H1 (cell line): Measurements from ENCODE around the gene DNER. TPM values are rescaled to one million over a fixed set of nuclear protein-coding genes. Genes with fewer than 3 reads are reported as not detected.

Experiments used
- CTCF ChIA-PET: fragments of 300-600 bp; sonication (Branson Sonifier 250); formaldehyde crosslinking; loops from one replicate; lab custom pipeline; 2021; ENCODE audit not compliant: partially characterized antibody; lab: Charles Lee
- POLR2A ChIA-PET: fragments of 300-600 bp; sonication (Branson Sonifier 250); formaldehyde crosslinking; loops from one replicate; lab custom pipeline; 2021; ENCODE audit warnings: inconsistent platforms; ENCODE audit not compliant: partially characterized antibody; lab: Charles Lee
- DNase-seq, 2 experiments: peaks; one replicate each; pipeline versions ENCODE4 v3.0.0 to v3.0.0-alpha.2; 2010 to 2022; ENCODE audit warnings: low spot score in 2 of 2, low read depth in 1 of 2, mixed read lengths in 1 of 2
- FAIRE-seq: peaks from 2 replicates; lab custom pipeline; 2011; peaks lifted over from hg19 to GRCh38; lab: Jason Lieb, UNC
- H2AFZ ChIP-seq: 2 replicates; pipeline ENCODE4 v1.8.1; 2012; ENCODE audit warnings: low read length, inconsistent platforms
- H2AK5ac ChIP-seq: 2 replicates; pipeline ENCODE4 v1.6.1; 2013; ENCODE audit warnings: low read depth, low read length
- H2BK120ac ChIP-seq: replicated peaks from 2 replicates; pipeline ENCODE3; 2013; ENCODE audit warnings: low read depth, low read length, inconsistent platforms
- H2BK12ac ChIP-seq: 2 replicates; pipeline ENCODE4 v1.6.1; 2013; ENCODE audit warnings: low read depth, low read length
- H2BK15ac ChIP-seq: 2 replicates; pipeline ENCODE4 v1.6.1; 2013; ENCODE audit warnings: low read length
- H2BK20ac ChIP-seq: 2 replicates; pipeline ENCODE4 v1.6.1; 2013; ENCODE audit warnings: low read length
- H2BK5ac ChIP-seq: 2 replicates; pipeline ENCODE4 v1.6.1; 2013; ENCODE audit warnings: low read depth, low read length
- H3K14ac ChIP-seq: 2 replicates; pipeline ENCODE4 v1.6.1; 2013; ENCODE audit warnings: inconsistent platforms; ENCODE audit not compliant: insufficient read length
- H3K18ac ChIP-seq: 2 replicates; pipeline ENCODE4 v1.6.1; 2013; ENCODE audit warnings: low read length; ENCODE audit errors: extremely low read depth
- H3K23ac ChIP-seq: 2 replicates; pipeline ENCODE4 v1.6.1; 2013; ENCODE audit warnings: inconsistent platforms; ENCODE audit not compliant: insufficient read length
- H3K23me2 ChIP-seq: 2 replicates; pipeline ENCODE4 v1.6.1; 2013; ENCODE audit warnings: low read depth, low read length
- H3K27ac ChIP-seq: 2 replicates; pipeline ENCODE4 v1.6.1; 2011; ENCODE audit warnings: low read depth, low read length, inconsistent platforms
- H3K27me3 ChIP-seq, 4 experiments: replicated peaks in 1 of 4; 1 replicate in 1 of 4; 2 replicates in 3 of 4; pipeline versions ENCODE4 v1.6.1 to v1.8.1; 2011 to 2013; ENCODE audit warnings: low read length in 3 of 4, mild to moderate bottlenecking in 3 of 4, inconsistent platforms in 2 of 4, mixed read lengths in 2 of 4, moderate library complexity in 1 of 4; ENCODE audit not compliant: control insufficient read depth in 3 of 4, insufficient read depth in 3 of 4; ENCODE audit errors: extremely low read depth in 1 of 4
- H3K36me3 ChIP-seq, 4 experiments: 2 replicates each; pipeline versions ENCODE4 v1.6.1 to v1.8.1; 2011 to 2013; ENCODE audit warnings: mild to moderate bottlenecking in 4 of 4, low read length in 3 of 4, moderate library complexity in 2 of 4, control low read depth in 1 of 4, inconsistent platforms in 1 of 4; ENCODE audit not compliant: insufficient read depth in 4 of 4, control insufficient read depth in 2 of 4
- H3K4ac ChIP-seq: replicated peaks from 2 replicates; pipeline ENCODE3; 2013; ENCODE audit warnings: low read length, low read depth, mixed read lengths, inconsistent platforms; ENCODE audit not compliant: insufficient read length
- H3K4me1 ChIP-seq, 4 experiments: replicated peaks in 1 of 4; 1 replicate in 1 of 4; 2 replicates in 3 of 4; pipeline versions ENCODE4 v1.6.1 to v1.8.1; 2011 to 2013; ENCODE audit warnings: low read length in 3 of 4, inconsistent platforms in 2 of 4, mixed read lengths in 1 of 4; ENCODE audit not compliant: insufficient read depth in 4 of 4, control insufficient read depth in 3 of 4
- H3K4me2 ChIP-seq, 2 experiments: 2 replicates each; pipeline versions ENCODE4 v1.6.1 to v1.8.1; 2011 to 2013; ENCODE audit warnings: low read depth in 2 of 2, low read length in 2 of 2, control low read depth in 1 of 2, inconsistent platforms in 1 of 2, mild to moderate bottlenecking in 1 of 2; ENCODE audit not compliant: insufficient read depth in 1 of 2
- H3K4me3 ChIP-seq, 4 experiments: fragments of 200-600, 300-600 bp in 1 of 4; sonication (generic), shearing (Covaris generic), sonication (Bioruptor Twin) in 1 of 4; 2 replicates each; pipeline versions ENCODE4 v1.5.1 to v1.8.1; 2011 to 2016; ENCODE audit warnings: low read length in 4 of 4, low read depth in 3 of 4, control low read depth in 2 of 4, inconsistent platforms in 2 of 4, mild to moderate bottlenecking in 2 of 4, mixed read lengths in 1 of 4, moderate library complexity in 1 of 4; ENCODE audit not compliant: insufficient read depth in 2 of 4; ENCODE audit errors: extremely low read depth in 1 of 4
- H3K56ac ChIP-seq: replicated peaks from 2 replicates; pipeline ENCODE3; 2013; ENCODE audit warnings: low read depth, mild to moderate bottlenecking, mixed read lengths, low read length, inconsistent platforms; ENCODE audit not compliant: insufficient read length
- H3K79me1 ChIP-seq: 2 replicates; pipeline ENCODE4 v1.6.1; 2013; ENCODE audit warnings: low read depth, low read length, control low read depth
- H3K79me2 ChIP-seq, 2 experiments: 2 replicates each; pipeline versions ENCODE4 v1.6.1 to v1.8.1; 2012 to 2013; ENCODE audit warnings: low read length in 2 of 2, mild to moderate bottlenecking in 2 of 2, inconsistent platforms in 1 of 2; ENCODE audit not compliant: insufficient read depth in 2 of 2, control insufficient read depth in 1 of 2
- H3K9ac ChIP-seq, 4 experiments: replicated peaks in 1 of 4; 1 replicate in 1 of 4; 2 replicates in 3 of 4; pipeline versions ENCODE4 v1.6.1 to v1.8.1; 2011 to 2013; ENCODE audit warnings: low read depth in 3 of 4, low read length in 3 of 4, control low read depth in 2 of 4, mild to moderate bottlenecking in 2 of 4, moderate library complexity in 2 of 4, inconsistent platforms in 1 of 4; ENCODE audit errors: extremely low read depth in 1 of 4
- H3K9me3 ChIP-seq, 2 experiments: 2 replicates each; pipeline versions ENCODE4 v1.6.1 to v1.8.1; 2012 to 2013; ENCODE audit warnings: mild to moderate bottlenecking in 2 of 2, moderate library complexity in 2 of 2, control low read depth in 1 of 2, inconsistent platforms in 1 of 2, low read depth in 1 of 2, low read length in 1 of 2, mixed read lengths in 1 of 2; ENCODE audit not compliant: insufficient read depth in 2 of 2
- H4K20me1 ChIP-seq, 2 experiments: replicated peaks in 1 of 2; 2 replicates each; pipeline versions ENCODE3 to v1.8.1; 2011 to 2013; ENCODE audit warnings: inconsistent platforms in 2 of 2, low read length in 2 of 2, mild to moderate bottlenecking in 1 of 2; ENCODE audit not compliant: insufficient read depth in 2 of 2, control insufficient read depth in 1 of 2
- H4K5ac ChIP-seq: 2 replicates; pipeline ENCODE4 v1.6.1; 2013; ENCODE audit warnings: low read length, low read depth, mixed read lengths, inconsistent platforms; ENCODE audit not compliant: insufficient read length
- H4K8ac ChIP-seq: 2 replicates; pipeline ENCODE4 v1.8.0; 2013; ENCODE audit warnings: mild to moderate bottlenecking, moderate library complexity, low read length, inconsistent platforms; ENCODE audit not compliant: insufficient read depth; ENCODE audit errors: extremely low read depth
- H4K91ac ChIP-seq: replicated peaks from 2 replicates; pipeline ENCODE3; 2013; ENCODE audit warnings: low read length, mixed read lengths, inconsistent platforms; ENCODE audit not compliant: insufficient read length
- BRCA1 ChIP-seq: IDR thresholded peaks from 2 replicates; pipeline ENCODE4 v1.6.1; 2012; ENCODE audit warnings: low read depth, low read length, improper control_type of control experiment
- GTF2F1 ChIP-seq: IDR thresholded peaks from 2 replicates; pipeline ENCODE4 v1.6.1; 2012; ENCODE audit warnings: low read depth, low read length, improper control_type of control experiment, borderline replicate concordance
- MAFK ChIP-seq: IDR thresholded peaks from 2 replicates; pipeline ENCODE4 v1.6.1; 2012; ENCODE audit warnings: low read depth, mild to moderate bottlenecking, improper control_type of control experiment, low read length
- MAX ChIP-seq: IDR thresholded peaks from 2 replicates; pipeline ENCODE4 v1.6.1; 2012; ENCODE audit warnings: inconsistent platforms
- NRF1 ChIP-seq: IDR thresholded peaks from 2 replicates; pipeline ENCODE4 v1.6.1; 2011; ENCODE audit warnings: mild to moderate bottlenecking, low read depth, low read length, improper control_type of control experiment
- SP1 ChIP-seq: IDR thresholded peaks from 2 replicates; pipeline ENCODE4 v1.6.1; 2011; ENCODE audit warnings: low read depth, low read length
- SRF ChIP-seq: IDR thresholded peaks from 2 replicates; pipeline ENCODE4 v1.6.1; 2011; ENCODE audit warnings: mild to moderate bottlenecking, low read depth, low read length, moderate library complexity
- WGBS, 2 experiments: shearing (Covaris generic) in 1 of 2; methylation state at CpG; one replicate each; pipeline versions ENCODE4 v1.1.6 to v1.1.7; 2013 to 2015; ENCODE audit warnings: low lambda C conversion rate in 2 of 2, mixed read lengths in 2 of 2, inconsistent platforms in 1 of 2, low coverage in 1 of 2, missing lambda C conversion rate in 1 of 2; ENCODE audit not compliant: insufficient replicate concordance in 2 of 2, insufficient coverage in 1 of 2, insufficient read length in 1 of 2; ENCODE audit errors: extremely low coverage in 1 of 2, missing lambda C conversion rate in 1 of 2; 5-methylcytosine and 5-hydroxymethylcytosine counted together
- polyA plus RNA-seq, 7 experiments: library from polyadenylated mRNA; depleted of rRNA in 3 of 7; stranded (reverse) in 5 of 7; unstranded in 2 of 7; fragments of >200 nt in 5 of 7; fragments of 200-250 nt in 2 of 7; gene quantifications; 1 replicate in 5 of 7; 2 replicates in 1 of 7; 4 replicates in 1 of 7; pipeline versions ENCODE4 v1.2.1 to v1.2.3, GENCODE V29; 2011 to 2013; ENCODE audit warnings: missing spikeins in 2 of 7, mixed read lengths in 2 of 7
- total RNA-seq: library from RNA; stranded (reverse); fragmentation: NEBNext Ultra II Directional; extraction: Animal tissue kit (Norgen Biotek cat#: 25700); gene quantifications from 2 replicates; pipeline ENCODE4 v1.2.1, GENCODE V29; 2021

Gene DNER
- total and polyA plus RNA-seq, 2 of the 8 experiments (the other 6 are each of a cell fraction or from before 2014, with no cell fraction given) = 6.8 to 16.3 TPM

GRCh38 chr2:229429589-229429988 lies 284.8 kb downstream of the DNER start:
- Histone ChIP-seq H3K14ac (no peak overlapping the region), H4K20me1 (no peaks in the 10 kb centered on the region), H4K8ac (no peak overlapping the region), H4K91ac (no peak overlapping the region), H3K27ac (no peak overlapping the region), H3K4me1 (no peaks in the 10 kb centered on the region), H4K5ac (no peak overlapping the region), H3K4ac (no peak overlapping the region), H2BK120ac (no peak overlapping the region), H2BK5ac (no peak overlapping the region), H3K4me3 (no peak overlapping the region), H2BK12ac (no peak overlapping the region), H3K23ac (no peak overlapping the region), H3K9ac (no peak overlapping the region), H3K36me3 (no peaks in the 10 kb centered on the region), H3K79me1 (no peaks in the 10 kb centered on the region), H3K9me3 (no peaks in the 10 kb centered on the region), H3K4me2 (no peak overlapping the region), H3K27me3 (no peaks in the 10 kb centered on the region), H3K79me2 (no peaks in the 10 kb centered on the region), H2AFZ (no peak overlapping the region), H2AK5ac (peak overlapping the region; percentile 39; the same call in 1 of the 2 replicates), H2BK20ac (no peak overlapping the region), H3K23me2 (no peaks in the 10 kb centered on the region), H2BK15ac (no peak overlapping the region), H3K56ac (no peak overlapping the region), H3K18ac (no peak overlapping the region)
- no peak for DNase-seq
- POLR2A ChIA-PET = no interaction called here
- no peak for FAIRE-seq
- TF ChIP-seq SP1 (no peak), BRCA1 (no peak), NRF1 (no peak), MAFK (no peak), SRF (no peak), GTF2F1 (no peak), MAX (no peak)
- 92% methylated on average over 5 of the region's 5 CpGs; no CpG with 5 or more reads in 1 of the 2 experiments for WGBS, 2 experiments
- CTCF ChIA-PET = interaction anchor here (3.1 to 3.7 kb wide), 2 partner anchors 148 to 158 kb away, joined by 13 to 21 read pairs; no protein-coding TSS in a partner anchor
